Activated CD4-positive, alpha-beta memory T cell treated with anti-CD3 and anti-CD28 coated beads, Interleukin-2, amount 10 ng/mL, durations not matched to agents 7 days and 5 days (primary cell): ENCODE results near the gene KIAA1217. TPM values are rescaled to one million over a fixed set of nuclear protein-coding genes. Genes with fewer than 3 reads are reported as not detected.
"Not testable (repeated sequence)": the region's sequence is repeated elsewhere in the genome, so short reads cannot be mapped to it uniquely, and the experiment has no call there.

Experiments used
- CTCF ChIA-PET: fragments of 350-600 bp; sonication (Branson Sonifier 250); formaldehyde crosslinking; loops from one replicate; lab custom pipeline; 2021; ENCODE audit warnings: antibody characterized with exemption, inconsistent platforms; lab: Charles Lee
- POLR2A ChIA-PET: fragments of 350-600 bp; sonication (Branson Sonifier 250); formaldehyde crosslinking; loops from one replicate; lab custom pipeline; 2021; ENCODE audit warnings: antibody characterized with exemption; lab: Charles Lee
- DNase-seq: peaks from one replicate; pipeline ENCODE4 v3.0.0-alpha.2; 2020
- H3K27ac Mint-ChIP-seq: one replicate; pipeline ENCODE4 v1.8.0; 2021; ENCODE audit warnings: mild to moderate bottlenecking, mixed read lengths
- H3K27me3 Mint-ChIP-seq: one replicate; pipeline ENCODE4 v1.8.0; 2021; ENCODE audit warnings: mixed read lengths
- H3K36me3 Mint-ChIP-seq: one replicate; pipeline ENCODE4 v1.8.0; 2021; ENCODE audit warnings: low read depth, mixed read lengths
- H3K4me1 Mint-ChIP-seq: one replicate; pipeline ENCODE4 v1.8.0; 2021; ENCODE audit warnings: mixed read lengths
- H3K4me3 Mint-ChIP-seq: one replicate; pipeline ENCODE4 v1.8.0; 2021; ENCODE audit warnings: mild to moderate bottlenecking, mixed read lengths
- H3K9me3 Mint-ChIP-seq: one replicate; pipeline ENCODE4 v1.8.0; 2021; ENCODE audit warnings: mixed read lengths
- total RNA-seq, 2 experiments: library from RNA; stranded (reverse); gene quantifications; one replicate each; pipeline ENCODE4 v1.2.3, GENCODE V29; 2021

KIAA1217 gene
- total RNA-seq, 2 experiments from 2014 or later = 2.0 TPM

DNA sequence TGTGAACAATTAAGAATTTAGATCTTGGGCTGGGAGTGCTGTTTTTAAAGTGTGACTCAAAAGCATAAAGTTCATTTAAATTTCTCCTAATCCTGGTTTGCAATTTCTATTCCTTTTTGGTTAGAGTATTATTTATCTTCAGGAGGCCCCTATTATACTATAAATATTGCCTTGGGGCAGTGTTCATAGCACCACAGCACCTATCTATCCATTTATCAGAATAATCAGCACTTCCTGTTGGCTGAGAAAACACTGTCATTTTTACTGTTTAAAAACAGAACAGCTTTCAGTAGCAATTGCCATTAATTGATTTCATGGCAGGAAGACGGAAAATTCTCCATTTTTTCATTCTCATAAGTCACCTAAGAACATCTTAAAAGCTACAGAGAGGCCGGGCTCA, 111.4 kb downstream of the KIAA1217 start:
- Mint-ChIP-seq H3K27ac (no peak overlapping the region), H3K27me3 (no peaks in the 10 kb centered on the region), H3K4me3 (no peak overlapping the region), H3K4me1 (no peaks in the 10 kb centered on the region), H3K36me3 (no peaks in the 10 kb centered on the region), H3K9me3 (no peaks in the 10 kb centered on the region)
- no peak for DNase-seq
- CTCF ChIA-PET = interaction anchor here (0.7 kb wide), 1 partner anchor 198 kb away, joined by 3 read pairs; no protein-coding TSS in a partner anchor
- POLR2A ChIA-PET = no interaction called here

DNA sequence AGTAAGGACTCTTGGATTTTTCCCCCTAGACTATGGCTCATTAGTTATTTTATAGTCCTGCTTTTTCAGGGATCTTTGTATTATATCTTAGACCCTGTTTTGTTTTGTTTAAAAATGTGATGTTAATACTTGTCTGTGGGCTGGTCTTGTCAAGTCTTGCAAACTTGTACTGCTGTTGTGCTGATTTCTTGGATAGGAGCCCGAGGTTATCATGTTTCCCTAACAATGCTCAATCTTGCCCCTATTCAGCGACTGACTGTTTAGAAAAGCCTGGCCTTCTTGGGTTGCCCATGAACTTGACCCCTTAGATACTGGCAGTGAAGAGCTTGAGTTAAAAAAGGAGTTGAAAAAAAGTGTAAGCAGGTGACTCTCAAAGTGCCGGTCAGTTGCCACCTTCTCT, 115.7 kb downstream of the KIAA1217 start:
- Mint-ChIP-seq H3K27me3 (no peaks in the 10 kb centered on the region), H3K27ac (no peak overlapping the region), H3K36me3 (no peaks in the 10 kb centered on the region), H3K4me1 (no peaks in the 10 kb centered on the region), H3K9me3 (peaks cover 8% of the 10 kb centered on the region), H3K4me3 (no peak overlapping the region)
- ChIA-PET POLR2A (no interaction called here), CTCF (no interaction called here)
- no peak for DNase-seq

DNA sequence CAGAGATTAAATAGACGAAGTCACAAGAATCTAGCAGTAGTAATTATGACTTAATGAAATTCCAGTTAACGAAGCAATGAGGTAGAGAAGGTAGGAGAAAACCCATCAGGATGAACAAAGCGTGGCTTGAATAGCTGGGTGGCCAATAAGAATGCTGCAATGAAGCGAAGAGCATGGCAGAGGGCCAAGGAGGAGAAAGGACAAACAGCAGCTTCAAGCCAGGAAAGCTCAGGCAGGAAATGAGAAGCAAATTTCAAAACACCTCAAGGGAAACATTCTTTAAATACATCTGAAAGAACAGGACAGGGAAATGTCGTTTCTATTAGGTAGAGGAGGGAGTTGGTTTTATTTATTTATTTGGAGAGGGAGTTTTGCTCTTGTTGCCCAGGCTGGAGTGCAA, 122.5 kb downstream of the KIAA1217 start:
- no peak overlapping the region for H3K27ac Mint-ChIP-seq
- DNase-seq = no peak
- H3K36me3 Mint-ChIP-seq = no peaks in the 10 kb centered on the region
- no peak overlapping the region for H3K4me3 Mint-ChIP-seq
- peaks cover 8% of the 10 kb centered on the region for H3K9me3 Mint-ChIP-seq
- no peaks in the 10 kb centered on the region for H3K4me1 Mint-ChIP-seq
- ChIA-PET POLR2A (no interaction called here), CTCF (no interaction called here)
- H3K27me3 Mint-ChIP-seq = peaks cover 4% of the 10 kb centered on the region

DNA sequence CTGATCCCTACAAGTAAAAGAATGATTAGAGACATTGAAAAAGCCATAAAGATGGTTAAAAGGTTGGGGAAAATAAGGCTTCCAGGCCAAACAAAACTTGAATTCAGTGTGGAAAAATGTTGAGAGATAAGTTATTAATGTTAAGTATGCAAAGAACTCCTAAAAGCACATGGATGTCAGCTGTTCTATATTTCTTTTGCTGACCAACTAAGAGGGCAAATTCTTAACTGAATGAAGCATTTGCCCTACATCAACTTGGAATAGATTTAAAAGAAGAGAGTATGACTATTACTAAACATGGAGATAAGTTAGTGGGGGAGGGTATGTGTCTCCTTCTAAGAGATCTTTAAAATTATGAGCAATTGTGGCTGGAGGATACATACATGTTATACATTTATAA, 124.8 kb downstream of the KIAA1217 start:
- Mint-ChIP-seq H3K36me3 (no peaks in the 10 kb centered on the region), H3K4me1 (no peaks in the 10 kb centered on the region), H3K27me3 (peaks cover 5% of the 10 kb centered on the region), H3K9me3 (no peaks in the 10 kb centered on the region), H3K27ac (no peak overlapping the region), H3K4me3 (no peak overlapping the region)
- ChIA-PET POLR2A (no interaction called here), CTCF (no interaction called here)
- DNase-seq = no peak

DNA sequence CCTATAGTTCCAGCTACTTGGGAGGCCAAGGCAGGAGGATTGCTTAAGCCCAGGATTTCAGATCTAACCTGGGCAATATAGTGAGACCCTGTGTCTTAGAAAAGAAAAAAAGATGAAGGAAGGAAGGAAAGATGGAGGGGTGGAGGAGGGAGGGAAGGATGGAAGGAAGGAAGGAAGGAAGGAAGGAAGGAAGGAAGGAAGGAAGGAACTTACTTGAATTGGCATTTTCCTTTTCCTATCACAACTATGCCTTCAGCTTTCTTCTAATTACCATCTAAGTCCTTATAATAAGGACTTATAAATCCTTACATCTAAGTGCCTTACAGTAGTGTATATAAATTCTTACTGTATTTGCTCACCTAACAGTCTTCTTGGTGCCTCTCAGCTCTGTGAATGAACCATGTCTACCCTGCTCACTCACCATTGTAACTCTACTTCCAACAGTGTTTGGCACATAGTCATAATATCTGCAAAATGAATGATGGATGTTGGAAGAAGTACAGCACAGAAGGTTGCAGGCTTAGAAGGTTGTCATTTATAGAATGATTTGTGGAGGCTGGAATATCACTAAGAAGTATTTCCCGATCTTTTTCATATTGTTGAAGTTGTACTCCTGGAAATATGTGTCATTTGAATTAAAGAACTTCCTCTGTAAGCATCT, 125.5 kb downstream of the KIAA1217 start:
- no peaks in the 10 kb centered on the region for H3K36me3 Mint-ChIP-seq
- no peak overlapping the region for H3K4me3 Mint-ChIP-seq
- H3K4me1 Mint-ChIP-seq = no peaks in the 10 kb centered on the region
- no peak overlapping the region for H3K27ac Mint-ChIP-seq
- POLR2A ChIA-PET = no interaction called here
- peaks cover 5% of the 10 kb centered on the region for H3K27me3 Mint-ChIP-seq
- H3K9me3 Mint-ChIP-seq = no peaks in the 10 kb centered on the region
- DNase-seq = no peak
- CTCF ChIA-PET = no interaction called here

DNA sequence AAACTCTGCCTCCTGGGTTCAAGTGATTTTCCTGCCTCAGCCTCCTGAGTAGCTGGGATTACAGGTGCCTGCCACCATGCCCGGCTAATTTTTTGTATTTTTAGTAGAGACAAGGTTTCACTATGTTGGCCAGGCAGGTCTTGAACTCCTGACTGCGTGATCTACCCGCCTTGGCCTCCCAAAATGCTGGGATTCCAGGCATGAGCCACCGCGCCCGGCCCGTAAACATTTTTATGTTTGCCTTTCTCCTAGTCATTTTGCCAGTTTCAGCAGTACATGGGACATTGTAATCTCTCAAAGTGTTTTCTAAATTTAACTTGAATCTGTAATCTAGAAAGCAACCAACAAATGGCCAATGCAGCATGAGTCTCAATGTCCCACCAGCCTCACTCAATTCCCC, 128.8 kb downstream of the KIAA1217 start:
- H3K27ac Mint-ChIP-seq, H3K36me3 Mint-ChIP-seq, DNase-seq, CTCF ChIA-PET, H3K9me3 Mint-ChIP-seq, POLR2A ChIA-PET, H3K4me3 Mint-ChIP-seq, H3K27me3 Mint-ChIP-seq, H3K4me1 Mint-ChIP-seq: not testable (repeated sequence)

DNA sequence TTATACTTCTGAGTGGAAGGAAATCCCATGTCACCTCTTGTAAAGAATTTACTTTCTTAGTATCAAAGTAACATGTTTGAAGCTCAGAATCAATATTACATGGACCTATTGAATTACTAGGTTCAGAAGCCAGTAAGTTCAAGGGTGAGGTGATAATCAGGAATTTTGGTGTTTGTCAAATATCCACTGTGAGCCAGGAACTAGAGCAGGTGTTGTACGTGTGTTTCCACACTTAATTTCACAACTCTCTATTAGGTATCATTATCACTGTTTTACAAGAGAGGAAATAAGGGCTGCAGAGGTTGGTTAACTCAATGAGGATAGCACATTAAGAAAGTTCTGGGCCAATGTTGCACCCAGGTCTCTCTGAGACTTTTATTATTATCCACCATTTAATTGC, 130.4 kb downstream of the KIAA1217 start:
- no peak for DNase-seq
- H3K4me3 Mint-ChIP-seq = no peak overlapping the region

DNA sequence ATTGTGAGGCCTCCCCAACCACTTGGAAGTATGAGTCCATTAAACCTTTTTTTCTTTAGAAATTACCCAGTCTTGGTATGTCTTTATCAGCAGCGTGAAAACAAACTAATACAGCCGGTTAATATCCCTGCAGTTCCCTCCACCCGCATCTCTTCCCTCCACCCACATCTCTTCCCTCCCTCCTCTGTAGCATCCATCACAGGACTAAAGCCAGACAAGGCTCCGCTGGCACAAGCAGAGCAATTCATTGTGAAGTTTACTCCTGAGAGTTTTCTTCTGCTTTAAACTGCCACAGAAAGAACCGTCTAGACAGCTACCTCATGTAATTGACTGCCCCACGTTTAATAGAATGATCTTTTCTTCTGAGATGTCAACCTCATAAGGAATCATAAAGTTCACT, 131.5 kb downstream of the KIAA1217 start:
- Mint-ChIP-seq H3K4me1 (no peaks in the 10 kb centered on the region), H3K27ac (no peak overlapping the region), H3K4me3 (no peak overlapping the region), H3K36me3 (no peaks in the 10 kb centered on the region), H3K27me3 (peaks cover 10% of the 10 kb centered on the region), H3K9me3 (no peaks in the 10 kb centered on the region)
- POLR2A ChIA-PET = no interaction called here
- no peak for DNase-seq
- CTCF ChIA-PET = no interaction called here

More for the DNA sequence above, 130.4 kb downstream of the KIAA1217 start:
- Mint-ChIP-seq H3K36me3 (no peaks in the 10 kb centered on the region), H3K27me3 (peaks cover 13% of the 10 kb centered on the region), H3K9me3 (no peaks in the 10 kb centered on the region), H3K4me1 (no peaks in the 10 kb centered on the region), H3K27ac (no peak overlapping the region)
- POLR2A ChIA-PET = no interaction called here
- CTCF ChIA-PET = no interaction called here

DNA sequence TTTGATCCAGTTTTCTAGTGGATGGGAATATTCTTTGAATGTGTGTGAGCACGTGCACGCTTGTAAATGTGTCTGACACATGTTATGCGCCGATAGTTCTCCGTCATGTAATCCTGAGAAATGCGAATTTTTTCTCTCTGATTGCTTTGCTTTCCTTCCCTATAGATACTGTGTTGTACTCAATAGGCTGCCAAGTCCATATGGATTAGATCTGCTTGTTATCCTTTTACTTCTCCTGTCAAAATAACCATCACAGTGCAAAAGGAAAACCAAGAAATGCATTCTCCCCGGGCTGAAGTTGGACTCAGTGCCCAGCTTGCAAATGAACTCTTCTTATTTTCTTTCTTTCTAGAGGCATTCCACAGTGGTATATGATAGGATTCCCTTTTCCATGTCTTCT, 131.9 kb downstream of the KIAA1217 start:
- no peaks in the 10 kb centered on the region for H3K9me3 Mint-ChIP-seq
- DNase-seq = no peak
- peaks cover 10% of the 10 kb centered on the region for H3K27me3 Mint-ChIP-seq
- POLR2A ChIA-PET = no interaction called here
- CTCF ChIA-PET = no interaction called here
- H3K4me3 Mint-ChIP-seq = no peak overlapping the region
- H3K4me1 Mint-ChIP-seq = no peaks in the 10 kb centered on the region
- H3K36me3 Mint-ChIP-seq = no peaks in the 10 kb centered on the region
- H3K27ac Mint-ChIP-seq = no peak overlapping the region

DNA sequence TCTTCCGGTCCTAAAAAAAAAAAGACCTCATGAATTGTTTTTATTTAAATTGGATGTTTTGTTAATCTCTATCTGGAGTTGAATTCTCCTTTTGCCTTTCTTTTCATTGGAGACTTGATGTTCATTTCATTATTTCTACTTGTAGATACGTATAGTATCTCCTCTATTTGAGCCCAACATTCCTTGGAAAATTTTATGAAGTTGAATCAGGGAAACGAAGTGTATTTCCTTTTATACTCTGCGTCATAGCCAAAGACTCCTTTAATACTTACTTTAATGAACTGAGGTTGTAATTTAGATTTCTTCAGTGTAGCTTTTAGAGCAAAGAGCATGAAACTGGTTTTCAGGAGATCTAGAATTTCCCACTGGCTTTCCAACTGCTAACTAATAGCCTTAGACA, 132.4 kb downstream of the KIAA1217 start:
- Mint-ChIP-seq H3K4me1 (no peaks in the 10 kb centered on the region), H3K9me3 (no peaks in the 10 kb centered on the region), H3K27ac (no peak overlapping the region), H3K36me3 (no peaks in the 10 kb centered on the region), H3K27me3 (peaks cover 9% of the 10 kb centered on the region), H3K4me3 (no peak overlapping the region)
- POLR2A ChIA-PET = no interaction called here
- CTCF ChIA-PET = no interaction called here
- DNase-seq = no peak

DNA sequence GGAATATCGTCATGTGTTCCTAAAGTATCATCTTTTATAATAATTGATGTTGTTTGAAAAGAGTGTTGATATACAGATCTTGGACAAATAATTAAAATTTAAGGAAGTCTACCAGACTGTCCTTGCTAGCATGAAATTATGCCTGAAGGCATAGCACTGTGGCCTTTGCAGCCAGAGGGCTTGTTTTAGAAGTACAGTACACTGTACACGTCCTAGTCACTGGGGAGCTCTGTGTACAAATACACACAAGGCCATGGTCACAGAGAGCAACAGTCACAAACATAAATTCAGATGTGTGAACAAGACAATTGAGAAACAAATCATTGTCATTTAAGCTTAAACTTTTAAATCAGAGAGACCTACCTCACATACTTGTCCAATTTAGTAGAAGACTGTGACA, 133.0 kb downstream of the KIAA1217 start:
- no peaks in the 10 kb centered on the region for H3K4me1 Mint-ChIP-seq
- ChIA-PET CTCF (interaction anchor here (0.6 to 0.9 kb wide), 2 partner anchors 22 to 276 kb away, joined by 3 read pairs; no protein-coding TSS in a partner anchor), POLR2A (no interaction called here)
- no peak overlapping the region for H3K27ac Mint-ChIP-seq
- H3K9me3 Mint-ChIP-seq = no peaks in the 10 kb centered on the region
- no peak for DNase-seq
- peaks cover 8% of the 10 kb centered on the region for H3K27me3 Mint-ChIP-seq
- no peaks in the 10 kb centered on the region for H3K36me3 Mint-ChIP-seq
- no peak overlapping the region for H3K4me3 Mint-ChIP-seq

DNA sequence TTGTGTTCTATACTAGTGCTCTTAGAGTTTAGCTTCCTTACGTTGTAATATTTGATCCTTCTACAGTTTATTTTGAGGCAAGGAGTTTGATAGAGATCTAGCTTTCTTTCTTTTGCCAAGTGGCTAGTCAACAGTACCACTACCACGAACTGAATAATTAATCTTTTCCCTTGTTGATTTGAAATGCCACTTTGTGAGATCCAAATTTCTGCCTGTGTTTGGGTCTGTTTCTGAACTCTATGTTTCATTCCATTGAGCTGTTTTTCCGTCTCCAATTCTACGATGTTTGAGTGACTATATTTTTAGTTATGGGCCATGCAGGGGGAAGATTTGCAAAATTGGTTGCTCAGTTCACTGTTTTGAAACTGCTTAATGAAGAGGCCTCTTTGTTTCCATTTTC, 134.7 kb downstream of the KIAA1217 start:
- Mint-ChIP-seq H3K36me3 (no peaks in the 10 kb centered on the region), H3K27me3 (peaks cover 8% of the 10 kb centered on the region), H3K27ac (no peak overlapping the region), H3K4me1 (no peaks in the 10 kb centered on the region), H3K9me3 (no peaks in the 10 kb centered on the region), H3K4me3 (no peak overlapping the region)
- ChIA-PET POLR2A (no interaction called here), CTCF (interaction anchor here (1.5 kb wide), 1 partner anchor 16 kb away, joined by 5 read pairs; no protein-coding TSS in a partner anchor)
- DNase-seq = no peak

DNA sequence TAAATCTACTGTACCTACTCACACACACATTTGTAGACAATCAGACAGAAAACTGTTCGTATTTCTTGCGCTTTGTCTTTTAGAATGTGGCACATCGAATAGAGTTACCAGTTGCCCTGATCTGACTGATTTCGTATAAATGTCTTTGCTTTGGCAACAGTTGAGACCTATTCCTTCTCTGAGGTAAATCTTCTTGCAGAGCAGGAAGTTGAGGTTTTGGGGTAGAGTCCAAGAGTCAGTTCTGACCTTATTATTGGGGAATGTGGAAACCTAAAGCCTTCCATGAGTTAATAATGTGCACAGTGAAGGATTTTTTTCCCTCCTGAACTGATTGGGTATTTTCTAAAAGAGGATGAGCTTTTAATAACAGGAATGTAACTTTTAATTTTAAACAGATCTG, 135.3 kb downstream of the KIAA1217 start:
- ChIA-PET POLR2A (no interaction called here), CTCF (no interaction called here)
- no peak for DNase-seq
- Mint-ChIP-seq H3K4me3 (no peak overlapping the region), H3K9me3 (no peaks in the 10 kb centered on the region), H3K27me3 (peaks cover 8% of the 10 kb centered on the region), H3K27ac (no peak overlapping the region), H3K36me3 (no peaks in the 10 kb centered on the region), H3K4me1 (no peaks in the 10 kb centered on the region)

DNA sequence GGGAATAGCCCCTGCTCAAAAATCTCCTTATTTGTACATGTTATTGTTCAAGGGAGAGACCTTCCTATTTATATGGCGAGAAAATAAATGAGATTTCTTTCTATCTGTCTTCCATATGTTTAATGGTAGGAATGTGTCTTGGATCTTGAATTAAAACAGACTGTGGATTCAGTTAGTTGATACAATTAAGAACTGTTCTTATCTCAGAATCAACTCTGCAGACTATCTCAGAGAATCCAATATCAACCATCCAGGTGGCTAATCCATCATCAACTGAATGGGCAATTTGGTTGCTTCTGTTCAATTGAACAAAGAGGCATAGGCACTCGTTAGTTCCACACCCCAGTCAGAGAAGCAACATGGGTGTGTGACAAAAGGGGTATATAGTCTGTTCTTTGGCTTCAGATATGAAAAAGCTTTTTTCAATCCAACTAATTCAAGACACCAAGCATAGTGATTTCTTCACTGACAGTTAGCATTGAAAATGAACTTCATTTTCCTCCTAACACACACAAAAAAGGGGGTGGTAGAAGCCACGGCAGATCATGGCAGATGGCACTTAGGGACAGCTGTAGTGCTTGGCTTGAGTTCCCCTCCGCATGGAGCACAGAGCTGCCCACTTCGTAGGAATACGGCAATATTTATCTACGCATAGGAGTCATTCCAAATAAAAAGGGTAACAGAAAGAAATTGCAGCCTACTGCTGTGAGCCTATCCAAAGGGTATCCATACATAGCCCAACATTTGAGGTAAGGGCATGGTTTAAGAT, 135.9 kb downstream of the KIAA1217 start:
- CTCF ChIA-PET = no interaction called here

More for the DNA sequence above, 135.9 kb downstream of the KIAA1217 start:
- Mint-ChIP-seq H3K27ac (no peak overlapping the region), H3K27me3 (peaks cover 7% of the 10 kb centered on the region), H3K4me3 (no peak overlapping the region), H3K9me3 (no peaks in the 10 kb centered on the region), H3K36me3 (no peaks in the 10 kb centered on the region), H3K4me1 (no peaks in the 10 kb centered on the region)
- DNase-seq = no peak
- POLR2A ChIA-PET = no interaction called here
